ENCODE results near the gene HTR1E.
"Not testable (repeated sequence)": the region's sequence is repeated elsewhere in the genome, so short reads cannot be mapped to it uniquely, and the experiment has no call there.

The HTR1E gene

GRCh38 chr6:87001494-87001893 lies 64.2 kb downstream of the HTR1E start:
- no peak for DNase-seq

DNA sequence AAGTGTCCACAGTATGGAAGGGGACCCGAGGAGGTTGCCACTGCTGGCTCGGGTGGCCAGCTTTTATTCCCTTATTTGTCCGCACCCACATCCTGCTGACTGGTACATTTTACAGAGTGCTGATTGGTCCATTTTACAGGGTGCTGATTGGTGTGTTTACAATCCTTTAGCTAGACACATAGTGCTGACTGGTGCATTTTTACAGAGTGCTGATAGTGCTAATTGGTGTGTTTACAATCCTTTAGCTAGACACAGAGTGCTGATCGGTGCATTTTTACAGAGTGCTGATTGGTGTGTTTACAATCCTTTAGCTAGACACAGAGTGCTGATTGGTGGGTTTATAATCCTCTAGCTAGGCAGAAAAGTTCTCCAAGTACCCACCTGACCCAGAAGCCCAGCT lies 65.1 kb downstream of the HTR1E start:
- not testable (repeated sequence) for DNase-seq

GRCh38 chr6:87006541-87006940 lies 69.2 kb downstream of the HTR1E start:
- DNase-seq, result not testable (repeated sequence)

DNA sequence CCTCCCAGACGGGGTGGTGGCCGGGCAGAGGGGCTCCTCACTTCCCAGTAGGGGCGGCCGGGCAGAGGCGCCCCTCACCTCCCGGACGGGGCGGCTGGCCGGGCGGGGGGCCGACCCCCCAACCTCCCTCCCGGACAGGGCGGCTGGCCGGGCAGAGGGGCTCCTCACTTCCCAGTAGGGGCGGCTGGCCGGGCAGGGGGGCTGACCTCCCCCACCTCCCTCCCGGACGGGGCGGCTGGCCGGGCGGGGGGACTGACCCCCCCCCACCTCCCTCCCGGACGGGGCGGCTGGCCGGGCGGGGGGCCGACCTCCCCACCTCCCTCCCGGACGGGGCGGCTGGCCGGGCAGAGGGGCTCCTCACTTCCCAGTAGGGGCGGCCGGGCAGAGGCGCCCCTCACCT lies 72.3 kb downstream of the HTR1E start:
- not testable (repeated sequence) for DNase-seq

DNA sequence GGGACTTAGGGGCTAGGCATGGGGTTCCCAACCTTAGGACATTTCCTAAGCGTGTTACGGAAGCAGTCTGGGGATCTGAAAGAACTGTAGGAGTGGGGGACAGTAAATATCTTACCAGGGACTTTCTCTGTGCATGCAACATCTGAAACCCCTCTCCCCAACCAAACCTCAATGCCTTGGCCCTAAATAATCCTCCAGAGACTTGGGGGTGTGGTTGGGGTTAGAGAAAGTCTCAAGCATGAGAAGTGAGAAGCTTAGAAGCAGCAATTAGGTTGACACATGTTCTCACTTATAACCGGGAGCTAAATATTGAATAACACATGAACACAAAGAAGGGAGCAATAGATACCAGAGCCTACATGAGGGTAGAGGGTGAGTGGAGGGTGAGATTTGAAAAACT lies 74.7 kb downstream of the HTR1E start:
- no peak for DNase-seq

DNA sequence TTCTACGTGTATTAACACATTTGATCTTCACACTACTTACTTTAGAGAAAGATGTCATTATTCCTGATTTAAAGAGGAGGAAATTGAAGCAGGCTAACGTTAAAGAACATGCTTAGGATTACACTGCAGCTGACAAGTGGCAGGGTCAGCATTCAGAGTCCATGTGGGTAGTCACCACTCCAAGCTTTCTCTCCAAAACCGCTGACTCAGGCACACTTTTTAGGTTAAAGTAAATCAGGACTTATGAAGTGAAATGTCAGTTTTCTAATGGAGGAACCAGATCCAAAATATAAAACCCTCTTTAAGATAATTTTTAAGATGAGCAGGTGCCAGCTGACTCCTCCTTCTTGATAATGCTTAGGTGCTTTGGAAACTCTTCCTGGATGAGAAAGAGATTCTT lies 75.4 kb downstream of the HTR1E start:
- no peak for DNase-seq

DNA sequence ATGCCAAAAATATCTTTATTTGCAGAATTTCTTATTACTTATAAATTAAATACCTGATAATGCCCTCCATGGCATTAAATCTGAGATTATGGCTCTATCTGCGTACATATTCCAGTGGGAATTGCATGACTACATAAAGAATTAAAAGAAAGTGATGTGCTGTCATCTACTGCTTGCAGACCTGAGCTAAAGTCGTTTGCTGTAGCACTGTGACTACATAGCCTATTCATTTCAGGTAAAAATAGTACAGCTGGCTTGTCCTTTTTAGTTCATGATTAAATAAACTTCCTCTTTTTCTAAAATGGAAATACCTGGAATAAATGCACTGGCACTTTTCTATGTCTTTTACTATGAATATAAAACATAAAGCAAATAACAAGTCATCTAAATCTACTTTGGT lies 79.4 kb downstream of the HTR1E start:
- no peak for DNase-seq

GRCh38 chr6:87027021-87027420 lies 89.7 kb downstream of the HTR1E start:
- no peak for DNase-seq

GRCh38 chr6:87029711-87030314 lies 92.5 kb downstream of the HTR1E start:
- DNase-seq, result peak in 1 of 2 donors; percentile 26

- DNase-seq, result no peak
Observed at GRCh38 chr6:87040729-87041128, 103.4 kb downstream of the HTR1E start.

DNA sequence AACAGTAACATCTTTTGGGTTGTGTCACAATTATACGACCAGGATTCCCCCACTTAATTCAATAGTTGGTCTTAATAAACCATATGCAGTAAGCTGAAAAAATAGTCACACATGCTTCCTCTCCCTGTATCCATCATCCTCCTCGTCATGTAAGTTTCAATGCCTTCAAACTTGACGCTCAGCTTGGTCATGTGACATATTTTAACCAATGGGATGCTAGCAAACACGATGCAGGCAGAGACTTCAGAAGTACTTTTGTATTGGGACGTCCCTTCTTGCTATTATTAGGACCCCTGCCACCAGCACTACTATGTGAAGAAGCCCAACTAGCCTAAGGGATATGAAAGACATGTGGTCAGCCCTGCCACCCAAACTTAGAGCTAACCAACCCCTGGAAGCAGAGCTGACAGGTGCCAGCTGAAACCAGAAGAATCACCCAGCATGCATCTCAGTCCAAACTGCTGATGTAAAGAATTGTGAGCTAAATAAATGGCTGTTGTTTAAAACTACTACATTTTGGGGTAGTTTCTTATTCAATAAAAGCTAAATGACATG lies 108.3 kb downstream of the HTR1E start:
- no peak for DNase-seq

GRCh38 chr6:87049779-87050178 lies 112.5 kb downstream of the HTR1E start:
- DNase-seq, result no peak

GRCh38 chr6:87053312-87053711 lies 116.0 kb downstream of the HTR1E start:
- no peak for DNase-seq

DNA sequence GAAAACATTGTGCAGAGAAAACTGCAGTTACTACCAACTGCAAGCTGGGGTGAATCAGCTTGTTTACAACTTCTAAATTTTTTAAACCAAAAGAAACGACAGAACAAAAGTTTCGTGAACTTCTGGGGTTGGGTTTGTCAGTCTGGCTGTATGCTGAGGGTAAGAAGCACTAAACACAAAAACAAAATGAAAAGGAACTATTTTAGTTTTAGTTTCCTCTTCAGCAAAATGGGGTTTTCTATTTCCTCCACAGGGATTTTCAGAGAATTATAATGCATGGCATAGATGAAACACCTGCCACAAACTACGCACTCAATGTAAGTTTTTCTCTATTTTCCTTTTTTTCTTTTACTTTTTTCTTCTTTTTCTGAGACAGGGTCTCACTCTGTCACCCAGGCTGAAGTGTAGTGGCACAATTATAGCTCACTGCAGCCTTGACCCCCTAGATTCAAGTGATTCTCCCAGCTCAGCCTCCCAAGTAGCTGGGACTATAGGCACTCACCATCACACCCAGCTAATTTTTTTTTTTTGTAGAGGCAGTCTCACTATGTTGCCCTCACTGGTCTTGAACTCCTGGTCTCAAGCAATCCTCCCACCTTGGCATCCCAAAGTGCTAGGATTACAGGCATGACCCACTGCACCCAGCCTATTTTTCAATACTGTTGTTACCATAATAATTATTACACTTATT lies 117.0 kb downstream of the HTR1E start:
- DNase-seq, result no peak

DNA sequence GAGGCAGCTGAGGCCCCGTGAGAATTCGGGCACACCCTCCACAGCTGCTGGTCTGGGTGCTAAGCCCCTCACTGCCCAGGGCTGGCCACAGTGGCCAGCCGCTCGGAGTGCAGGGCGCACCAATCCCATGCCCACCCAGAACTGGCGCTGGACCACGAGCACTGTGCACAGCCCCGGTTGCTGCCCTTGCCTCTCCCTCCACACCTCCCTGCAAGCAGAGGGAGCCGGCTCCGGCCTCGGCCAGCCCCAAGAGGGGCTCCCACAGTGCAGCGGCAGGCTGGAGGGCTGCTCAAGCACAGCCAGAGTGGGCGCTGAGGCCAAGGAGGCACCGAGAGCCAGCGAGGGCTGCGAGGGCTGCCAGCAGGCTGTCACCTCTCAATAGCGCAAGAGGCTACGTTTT lies 122.6 kb downstream of the HTR1E start:
- no peak for DNase-seq

DNA sequence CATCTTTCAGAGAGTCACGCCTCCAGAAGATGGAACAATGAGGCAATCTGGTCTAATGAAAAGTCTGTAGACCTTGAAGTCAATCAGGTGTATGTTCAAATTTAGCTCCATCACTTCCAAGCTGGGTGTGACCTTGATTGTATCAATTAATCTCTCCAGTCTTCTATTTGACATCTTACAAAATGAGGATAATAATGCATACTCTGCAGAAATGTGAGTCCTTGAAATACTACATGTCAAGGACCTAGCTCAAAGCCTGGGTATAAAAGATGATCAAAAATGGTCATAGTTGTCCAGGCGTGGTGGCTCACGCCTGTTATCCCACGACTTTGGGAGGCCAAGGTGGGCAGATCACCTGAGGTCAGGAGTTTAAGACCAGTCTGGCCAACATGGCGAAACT lies 127.8 kb downstream of the HTR1E start:
- no peak for DNase-seq
